NCI-H345 (cell line): ENCODE data around the gene HNRNPR.
"Not testable (repeated sequence)": the region's sequence is repeated elsewhere in the genome, so short reads cannot be mapped to it uniquely, and the experiment has no call there.

Source experiments
- DNase-seq: peaks from one replicate; lab custom pipeline; 2025; lab: John Stamatoyannopoulos, UW

HNRNPR gene

GRCh38 chr1:23344111-23344986, at the start of gene HNRNPR:
HNRNPR (minus strand) TSS chr1:23344284; CDS start chr1:23341008, 3,276 bp downstream.
- peak; percentile 100 for DNase-seq

GRCh38 chr1:23393706-23394105, 49.6 kb upstream of the HNRNPR start:
- no peak for DNase-seq

- DNase-seq, result no peak
These were observed 48.2 kb upstream of the HNRNPR start for GRCh38 chr1:23392125-23392855.

GRCh38 chr1:23389837-23390321, 45.8 kb upstream of the HNRNPR start:
- DNase-seq, result no peak

- no peak for DNase-seq
These were observed 43.4 kb upstream of the HNRNPR start for GRCh38 chr1:23387494-23387893.

GRCh38 chr1:23385119-23385621, 41.1 kb upstream of the HNRNPR start:
- no peak for DNase-seq

GRCh38 chr1:23384312-23385058, 40.4 kb upstream of the HNRNPR start:
- no peak for DNase-seq

- DNase-seq, result no peak
These were observed 39.7 kb upstream of the HNRNPR start for GRCh38 chr1:23383577-23384311.

GRCh38 chr1:23381233-23381885, 37.3 kb upstream of the HNRNPR start:
- no peak for DNase-seq

- DNase-seq, result no peak
These were observed 36.6 kb upstream of the HNRNPR start for GRCh38 chr1:23380719-23381118.

- not testable (repeated sequence) for DNase-seq
These were observed 36.2 kb upstream of the HNRNPR start for GRCh38 chr1:23380236-23380635.

- peak; percentile 47 for DNase-seq
These were observed 33.1 kb upstream of the HNRNPR start for GRCh38 chr1:23376890-23377811.

- DNase-seq, result not testable (repeated sequence)
These were observed 30.1 kb upstream of the HNRNPR start for GRCh38 chr1:23374079-23374735.

- no peak for DNase-seq
These were observed 28.1 kb upstream of the HNRNPR start for GRCh38 chr1:23371987-23372880.

- DNase-seq, result peak; percentile 20
These were observed 26.9 kb upstream of the HNRNPR start for GRCh38 chr1:23370709-23371584.

GRCh38 chr1:23370330-23370708, 26.2 kb upstream of the HNRNPR start:
- no peak for DNase-seq
